Stimulated activated CD4-positive, alpha-beta T cell treated with anti-CD3 and anti-CD28 coated beads, Interleukin-15, amount 100 ng/mL, for 24 hours (primary cell): ENCODE data around the gene AVPR2.

Source experiments
- DNase-seq: peaks from one replicate; pipeline ENCODE4 v3.0.0-alpha.2; 2020

AVPR2 gene

DNA sequence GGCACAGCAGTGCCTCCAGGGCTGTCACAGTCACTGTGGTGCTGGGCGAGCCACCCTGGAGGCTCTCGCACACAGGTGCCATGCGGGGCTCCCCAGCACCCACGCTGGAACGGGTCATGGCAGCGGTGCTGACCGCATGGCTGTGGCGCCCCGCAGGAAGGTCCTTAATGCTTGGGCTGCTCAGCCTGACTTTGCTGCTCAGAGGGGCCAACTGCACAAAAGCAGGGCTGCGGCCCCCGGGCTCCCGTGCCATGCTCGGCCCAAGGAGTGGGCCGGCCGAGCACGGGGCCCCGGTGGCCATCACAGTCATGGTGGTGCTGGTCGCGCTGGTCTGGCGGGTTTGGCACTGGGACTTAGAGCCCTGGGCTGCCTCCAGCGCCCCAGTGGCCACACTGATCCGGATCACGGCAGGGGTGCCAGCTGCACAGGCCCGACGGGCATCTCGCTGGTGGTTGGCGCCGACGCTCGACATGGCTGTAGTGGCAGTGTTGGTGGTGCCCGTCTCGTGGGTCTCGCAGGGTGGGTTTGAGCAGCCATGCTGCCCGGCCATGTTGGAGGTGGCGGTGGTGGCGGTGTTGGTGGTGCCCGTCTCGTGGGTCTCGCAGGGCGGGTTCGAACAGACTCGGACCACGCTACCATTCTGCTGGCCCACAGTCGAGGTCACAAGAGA is 50.2 kb downstream of the AVPR2 start:
- no peak for DNase-seq

DNA sequence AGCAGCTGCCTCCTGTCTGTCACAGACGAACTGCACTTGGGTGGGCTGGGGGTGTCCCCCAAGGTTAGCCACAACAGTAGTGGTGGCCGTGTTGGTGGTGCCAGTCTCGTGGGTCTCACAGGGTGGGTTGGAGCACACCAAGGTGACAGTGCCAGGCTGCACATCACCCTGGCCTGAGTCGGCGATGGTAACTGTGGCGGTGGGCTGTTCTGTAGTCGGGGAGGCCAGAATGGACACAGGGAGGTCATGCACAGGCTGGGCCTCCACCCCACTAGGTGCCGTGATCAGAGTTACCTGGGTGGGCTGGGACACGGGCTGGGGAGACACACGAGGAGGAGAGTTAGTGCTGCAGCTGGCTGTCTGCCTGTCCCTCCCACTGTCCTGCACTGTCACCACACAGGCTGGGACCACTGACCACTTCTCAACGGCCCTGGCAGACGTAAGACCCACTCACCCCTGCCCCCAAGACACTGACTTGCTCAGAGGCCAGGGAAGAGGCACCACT is 50.8 kb downstream of the AVPR2 start:
- DNase-seq = no peak

DNA sequence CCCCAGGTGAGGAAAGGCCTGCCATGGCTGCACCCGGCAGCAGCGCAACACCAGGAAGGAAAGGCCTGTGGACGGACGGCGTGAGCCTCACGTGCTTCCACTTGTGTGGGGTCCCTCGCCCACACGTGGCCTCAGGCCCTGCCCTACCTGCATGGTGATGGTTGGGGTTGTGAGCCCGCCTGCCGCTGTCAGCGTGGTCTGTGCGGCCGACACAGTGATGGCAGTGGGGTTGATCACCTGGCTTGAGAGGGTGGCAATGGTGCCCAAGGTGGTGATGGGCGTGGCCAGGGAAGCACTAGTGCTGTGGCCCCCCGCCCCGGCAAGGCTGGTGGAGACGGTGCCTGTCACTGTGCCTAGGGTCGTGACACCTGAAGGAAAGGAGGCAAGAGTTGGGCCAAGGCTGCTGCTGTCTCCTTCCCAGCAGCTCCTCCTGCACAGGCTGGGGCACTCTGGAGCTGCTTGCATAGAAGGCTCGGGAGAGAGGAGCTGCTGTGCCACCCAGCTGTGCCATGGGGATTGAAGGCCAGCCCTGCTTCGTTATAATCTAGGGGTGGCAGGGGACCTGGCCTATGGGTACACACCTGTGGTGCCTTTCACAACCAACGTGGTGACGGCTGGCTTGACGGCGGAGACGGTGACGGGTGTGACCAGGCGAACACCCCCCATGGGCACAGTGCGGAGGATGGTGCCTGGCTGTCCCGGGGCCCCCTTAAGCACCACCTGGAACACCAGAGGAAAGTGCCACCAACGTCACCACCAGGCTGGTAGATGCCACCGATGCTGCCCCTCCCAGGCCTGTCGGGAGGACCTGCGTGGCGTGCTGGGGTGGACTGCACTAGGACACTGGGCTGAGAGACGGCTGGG is 51.8 kb downstream of the AVPR2 start:
- DNase-seq = no peak
